Measurements from ENCODE around the gene SMAD9. TPM values are rescaled to one million over a fixed set of nuclear protein-coding genes. Genes with fewer than 3 reads are reported as not detected.

SMAD9 gene
- total and polyA plus RNA-seq, 2 of the 4 experiments (the other 2 are of a cell fraction), result 3.2 to 4.8 TPM

DNA sequence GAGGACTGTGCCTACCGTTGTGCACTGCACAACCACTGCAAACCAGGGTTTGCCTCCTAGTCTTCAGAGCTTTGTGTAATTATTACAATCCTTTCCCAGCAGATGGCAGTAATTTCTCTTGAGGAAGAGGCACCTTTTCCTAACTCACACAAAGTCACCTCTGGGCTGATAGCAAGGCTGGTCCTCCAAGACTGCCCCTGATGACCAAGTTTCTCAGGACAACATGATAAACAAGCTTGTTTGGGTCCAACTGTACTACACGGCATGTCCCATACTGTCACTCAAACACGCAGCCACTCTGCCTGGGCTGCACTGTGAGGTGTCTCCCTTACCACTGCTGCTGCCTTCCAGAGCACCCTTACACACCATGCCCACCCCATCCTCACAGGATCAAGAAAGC is 61.7 kb downstream of the SMAD9 start:
- in situ Hi-C loops (cut with MboI; ENCODE audit: low sequenced_read_pairs), result loop anchor here (5.0 kb wide), 1 partner anchor 124 kb away; no protein-coding TSS in a partner anchor
- Histone ChIP-seq H3K36me3 (ENCODE audit: control insufficient read depth, insufficient read depth, low read length) (peaks cover 8% of the 10 kb centered on the region), H3K9me1 (ENCODE audit: insufficient read depth, low read length) (peaks cover 7% of the 10 kb centered on the region; the same call in 1 of the 2 replicates), H2AFZ (replicated peaks; ENCODE audit: low read length, poor library complexity) (peak overlapping the region; percentile 71), H4K20me1 (ENCODE audit: insufficient read depth, low read length) (no peaks in the 10 kb centered on the region), H3K9ac (ENCODE audit: low read depth, low read length) (no peak overlapping the region), H3K56ac (ENCODE audit: extremely low read depth, insufficient read depth, low read length) (no peak overlapping the region), H3K14ac (replicated peaks; ENCODE audit: low read depth, low read length) (no peak overlapping the region), H3K4me1 (ENCODE audit: control insufficient read depth, insufficient read depth, low read length) (no peaks in the 10 kb centered on the region; the same call in 1 of the 2 replicates), H3K4me2 (ENCODE audit: low read depth, low read length) (no peak overlapping the region), H3K4ac (ENCODE audit: low read depth, low read length) (peak overlapping the region; percentile 22; the same call in 1 of the 2 replicates), H2AK9ac (replicated peaks; ENCODE audit: low read depth, low read length, poor library complexity) (no peak overlapping the region), H4K8ac (ENCODE audit: low read depth in 2 of 2, low read length in 2 of 2) (no peak overlapping the region), H3K79me1 (ENCODE audit: low read depth in 1 of 2, low read length in 2 of 2) (peaks cover 0 to 3% of the 10 kb centered on the region in 2 experiments; a peak in 2 of 4 replicates), H3K9me3 (ENCODE audit: control insufficient read depth, insufficient read depth, low read length) (no peaks in the 10 kb centered on the region), H2AK5ac (ENCODE audit: low read depth, low read length) (peak overlapping the region; percentile 67; the same call in 1 of the 2 replicates), H3K27ac (ENCODE audit: insufficient read depth, low read length) (no peak overlapping the region), H3K23ac (ENCODE audit: low read depth, low read length) (no peak overlapping the region), H4K5ac (ENCODE audit: low read depth, low read length) (no peak overlapping the region), H2BK15ac (ENCODE audit: low read depth, low read length) (no peak overlapping the region), H4K91ac (ENCODE audit: insufficient read depth, low read depth, low read length) (no peak overlapping the region), H3K4me3 (ENCODE audit: insufficient read depth, low read depth, low read length) (no peak overlapping the region), H2BK120ac (ENCODE audit: low read depth, low read length) (no peak overlapping the region), H2BK5ac (ENCODE audit: low read depth, low read length, poor library complexity, severe bottlenecking) (no peak overlapping the region), H3K27me3 (ENCODE audit: control insufficient read depth, insufficient read depth, low read length) (no peaks in the 10 kb centered on the region), H3K18ac (ENCODE audit: low read depth, low read length) (no peak overlapping the region), H2BK20ac (ENCODE audit: low read depth, low read length) (no peak overlapping the region)
- 50% methylated on average over 1 of the region's 3 CpGs; no CpG with 5 or more reads in 1 of the 2 experiments for WGBS, 2 experiments (ENCODE audit: extremely low coverage in 2 of 2, insufficient read length in 1 of 2)
- ATAC-seq (ENCODE audit: low read depth), result peak; percentile 94
- dilution Hi-C loops (cut with HindIII; ENCODE audit: low sequenced_read_pairs, unreplicated experiment), result loop anchor here (25.0 kb wide), 1 partner anchor 129 kb away; the partner anchor contains the start of gene ALG5
- CTCF ChIA-PET, result interaction anchor here (0.7 to 2.0 kb wide), 10 partner anchors 9 to 134 kb away, joined by 3 to 20 read pairs (median 5); no protein-coding TSS in a partner anchor
- BruUV-seq (replicated peaks), result no TSS peak
- TF ChIP-seq, protein P1, sequence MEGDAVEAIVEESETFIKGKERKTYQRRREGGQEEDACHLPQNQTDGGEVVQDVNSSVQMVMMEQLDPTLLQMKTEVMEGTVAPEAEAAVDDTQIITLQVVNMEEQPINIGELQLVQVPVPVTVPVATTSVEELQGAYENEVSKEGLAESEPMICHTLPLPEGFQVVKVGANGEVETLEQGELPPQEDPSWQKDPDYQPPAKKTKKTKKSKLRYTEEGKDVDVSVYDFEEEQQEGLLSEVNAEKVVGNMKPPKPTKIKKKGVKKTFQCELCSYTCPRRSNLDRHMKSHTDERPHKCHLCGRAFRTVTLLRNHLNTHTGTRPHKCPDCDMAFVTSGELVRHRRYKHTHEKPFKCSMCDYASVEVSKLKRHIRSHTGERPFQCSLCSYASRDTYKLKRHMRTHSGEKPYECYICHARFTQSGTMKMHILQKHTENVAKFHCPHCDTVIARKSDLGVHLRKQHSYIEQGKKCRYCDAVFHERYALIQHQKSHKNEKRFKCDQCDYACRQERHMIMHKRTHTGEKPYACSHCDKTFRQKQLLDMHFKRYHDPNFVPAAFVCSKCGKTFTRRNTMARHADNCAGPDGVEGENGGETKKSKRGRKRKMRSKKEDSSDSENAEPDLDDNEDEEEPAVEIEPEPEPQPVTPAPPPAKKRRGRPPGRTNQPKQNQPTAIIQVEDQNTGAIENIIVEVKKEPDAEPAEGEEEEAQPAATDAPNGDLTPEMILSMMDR (conservative IDR thresholded peaks at IDR 0.05; ENCODE audit: low read depth, low read length), result peak; percentile 61
- no peak for TF ChIP-seq BHLHE40 (IDR thresholded peaks at IDR 0.05; ENCODE audit: low read depth, low read length)
- no peak for TF ChIP-seq ELK1 (IDR thresholded peaks at IDR 0.05; ENCODE audit: borderline replicate concordance, low read depth, low read length)
- TF ChIP-seq MXI1 (IDR thresholded peaks at IDR 0.05; ENCODE audit: borderline replicate concordance, low read depth, low read length), result no peak
- no peak for TF ChIP-seq RFX5 (IDR thresholded peaks at IDR 0.05; ENCODE audit: low read depth, low read length)
- no peak for TF ChIP-seq USF2 (IDR thresholded peaks at IDR 0.05; ENCODE audit: low read depth, low read length)
- no peak for TF ChIP-seq CHD1 (IDR thresholded peaks at IDR 0.05; ENCODE audit: low read depth, low read length)
- no peak for TF ChIP-seq POLR2A (IDR thresholded peaks at IDR 0.05; ENCODE audit: low read depth, low read length)
- TF ChIP-seq RAD21 (IDR thresholded peaks at IDR 0.05; ENCODE audit: low read length), result peak; percentile 70
- peak; percentile 75 for TF ChIP-seq SMC3 (IDR thresholded peaks at IDR 0.05; ENCODE audit: low read depth, low read length)
- TF ChIP-seq RCOR1 (IDR thresholded peaks at IDR 0.05; ENCODE audit: insufficient replicate concordance, low read length), result no peak
- TF ChIP-seq FOS (IDR thresholded peaks at IDR 0.05; ENCODE audit: low read depth, low read length), result no peak
- no peak for TF ChIP-seq NFE2L2 (IDR thresholded peaks at IDR 0.05; ENCODE audit: low read depth, low read length)
- TF ChIP-seq MAZ (IDR thresholded peaks at IDR 0.05; ENCODE audit: borderline replicate concordance, low read depth, low read length), result no peak
- no peak for TF ChIP-seq CEBPB (IDR thresholded peaks at IDR 0.05; ENCODE audit: low read depth, low read length)
- TF ChIP-seq MAFK (IDR thresholded peaks at IDR 0.05; ENCODE audit: low read depth, low read length), result no peak
- POLR2A ChIA-PET (ENCODE audit: unreplicated experiment), result interaction anchor here (1.2 kb wide), 1 partner anchor 123 kb away, joined by 5 read pairs; no protein-coding TSS in a partner anchor
- DNase-seq, result peak; percentile 65
- intact Hi-C loops (cut with micrococcal nuclease), result loop anchor here (1.0 to 2.0 kb wide), 2 partner anchors 61 to 123 kb away; no protein-coding TSS in a partner anchor
